ENCODE data around the gene MEGF6.
A peak's percentile ranks its signal among the peaks of the same experiment; 100 is the strongest.

MEGF6 gene

DNA sequence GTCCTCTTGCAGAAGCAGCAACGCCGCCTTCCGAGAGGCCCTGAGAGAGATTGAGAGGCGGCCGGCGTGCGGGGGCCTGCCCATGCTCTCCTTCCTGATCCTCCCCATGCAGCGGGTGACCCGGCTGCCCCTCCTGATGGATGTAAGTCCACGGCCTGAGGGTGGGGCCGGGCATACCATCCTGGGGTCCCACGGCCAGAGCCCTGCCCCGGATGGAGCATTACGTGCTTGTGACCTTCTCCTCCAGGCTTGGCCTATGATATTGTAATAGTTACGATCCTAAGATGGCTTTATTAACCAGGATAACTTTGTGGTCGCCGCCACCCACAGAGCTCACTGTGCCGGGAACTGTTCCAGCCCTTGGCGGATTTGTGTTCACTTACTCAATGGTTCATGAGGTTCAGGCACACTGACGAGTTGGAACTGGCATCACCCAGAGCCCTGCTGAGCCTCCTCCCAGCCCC is 137.9 kb downstream of the MEGF6 start:
- Histone ChIP-seq H3K27me3 (ENCODE audit: control insufficient read depth in 5 of 5, insufficient read depth in 4 of 5, low read length in 5 of 5) (no peaks in the 10 kb centered on the region), H3K27ac (ENCODE audit: low read depth, low read length) (peak overlapping the region; percentile 37), H3K9ac (ENCODE audit: low read length in 5 of 5) (no peak overlapping the region), H3K4me1 (ENCODE audit: control insufficient read depth in 5 of 5, insufficient read depth in 5 of 5, low read length in 5 of 5) (peaks cover 3 to 44% (median 34%) of the 10 kb centered on the region in 5 donors), H3K9me3 (ENCODE audit: control insufficient read depth in 5 of 5, low read length in 5 of 5) (no peaks in the 10 kb centered on the region), H3K36me3 (ENCODE audit: control insufficient read depth in 5 of 5, insufficient read depth in 5 of 5, low read length in 5 of 5) (peaks cover 0 to 4% (median 2%) of the 10 kb centered on the region in 5 donors), H3K4me3 (ENCODE audit: low read depth in 1 of 5, low read length in 5 of 5) (no peak overlapping the region)

DNA sequence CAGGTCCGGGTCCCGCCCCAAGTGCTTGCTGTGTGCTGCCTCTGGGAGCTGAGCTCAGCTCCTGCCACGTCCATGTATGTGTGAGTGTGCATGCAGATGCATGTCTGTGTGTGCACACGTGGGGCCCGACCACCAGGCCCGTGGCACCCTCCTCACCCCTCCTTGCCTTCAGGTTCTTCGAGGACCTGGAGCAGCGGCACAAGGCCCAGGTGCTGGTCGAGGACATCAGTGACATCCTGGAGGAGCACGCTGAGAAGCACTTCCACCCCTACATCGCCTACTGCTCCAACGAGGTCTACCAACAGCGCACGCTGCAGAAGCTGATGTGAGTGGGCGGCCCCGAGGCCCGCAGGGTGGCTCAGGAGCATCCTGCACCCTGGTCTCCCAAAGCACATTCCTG is 138.4 kb downstream of the MEGF6 start:
- no peak overlapping the region for H3K4me3 ChIP-seq (ENCODE audit: low read depth in 1 of 5, low read length in 5 of 5)
- H3K4me1 ChIP-seq (ENCODE audit: control insufficient read depth in 5 of 5, insufficient read depth in 5 of 5, low read length in 5 of 5), result peaks cover 3 to 44% (median 34%) of the 10 kb centered on the region in 5 donors
- no peak overlapping the region for H3K9ac ChIP-seq (ENCODE audit: low read length in 5 of 5)
- H3K27me3 ChIP-seq (ENCODE audit: control insufficient read depth in 5 of 5, insufficient read depth in 4 of 5, low read length in 5 of 5), result no peaks in the 10 kb centered on the region
- peak overlapping the region; percentile 37 for H3K27ac ChIP-seq (ENCODE audit: low read depth, low read length)
- no peaks in the 10 kb centered on the region for H3K9me3 ChIP-seq (ENCODE audit: control insufficient read depth in 5 of 5, low read length in 5 of 5)
- H3K36me3 ChIP-seq (ENCODE audit: control insufficient read depth in 5 of 5, insufficient read depth in 5 of 5, low read length in 5 of 5), result peaks cover 0 to 4% (median 0%) of the 10 kb centered on the region in 5 donors

DNA sequence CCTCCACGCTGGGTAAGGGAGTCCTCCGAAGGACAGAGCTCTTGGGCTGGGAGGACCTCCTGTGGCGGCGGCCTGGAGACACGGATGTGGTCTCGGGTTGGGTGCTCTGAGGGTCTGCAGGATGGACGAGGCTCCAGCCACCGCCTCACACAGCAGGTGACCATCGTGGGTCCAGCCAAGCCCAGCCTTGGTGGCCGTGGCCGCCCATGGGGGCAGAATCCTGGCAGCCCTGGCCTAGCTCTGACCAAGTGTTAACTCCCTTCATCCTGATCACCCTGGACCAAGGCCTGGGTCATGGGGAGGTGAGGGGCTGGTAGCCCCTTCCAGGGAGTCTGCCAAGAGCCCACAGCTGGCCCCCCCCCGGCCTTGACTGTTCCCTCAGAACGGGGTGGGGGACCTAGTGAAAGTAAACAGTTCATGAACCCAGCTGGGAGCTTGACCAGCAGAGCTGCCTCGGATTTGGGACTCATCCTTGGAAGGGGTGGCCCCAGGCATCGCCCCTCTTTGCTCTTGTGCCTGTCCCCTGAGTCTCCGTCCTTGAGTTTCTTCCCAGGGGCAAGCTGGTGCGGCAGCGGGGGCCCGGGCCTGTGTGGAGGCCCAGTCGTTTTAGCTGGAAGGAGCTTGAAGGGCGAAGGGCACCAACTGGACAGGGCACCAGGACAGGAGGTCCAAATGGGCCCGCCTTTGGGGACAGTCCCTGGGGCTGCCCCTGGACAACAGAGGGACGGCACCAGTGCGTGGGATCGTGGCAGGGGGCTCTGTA is 139.0 kb downstream of the MEGF6 start:
- H3K4me3 ChIP-seq (ENCODE audit: low read depth in 1 of 5, low read length in 5 of 5), result no peak overlapping the region
- H3K4me1 ChIP-seq (ENCODE audit: control insufficient read depth in 5 of 5, insufficient read depth in 5 of 5, low read length in 5 of 5), result peaks cover 3 to 47% (median 34%) of the 10 kb centered on the region in 5 donors
- H3K36me3 ChIP-seq (ENCODE audit: control insufficient read depth in 5 of 5, insufficient read depth in 5 of 5, low read length in 5 of 5), result peaks cover 0 to 4% (median 0%) of the 10 kb centered on the region in 5 donors
- H3K27me3 ChIP-seq (ENCODE audit: control insufficient read depth in 5 of 5, insufficient read depth in 4 of 5, low read length in 5 of 5), result no peaks in the 10 kb centered on the region
- peak overlapping the region in 1 of 5 donors; percentile 53 for H3K9ac ChIP-seq (ENCODE audit: low read length in 5 of 5)
- H3K27ac ChIP-seq (ENCODE audit: low read depth, low read length), result peak overlapping the region; percentile 67
- no peaks in the 10 kb centered on the region for H3K9me3 ChIP-seq (ENCODE audit: control insufficient read depth in 5 of 5, low read length in 5 of 5)

DNA sequence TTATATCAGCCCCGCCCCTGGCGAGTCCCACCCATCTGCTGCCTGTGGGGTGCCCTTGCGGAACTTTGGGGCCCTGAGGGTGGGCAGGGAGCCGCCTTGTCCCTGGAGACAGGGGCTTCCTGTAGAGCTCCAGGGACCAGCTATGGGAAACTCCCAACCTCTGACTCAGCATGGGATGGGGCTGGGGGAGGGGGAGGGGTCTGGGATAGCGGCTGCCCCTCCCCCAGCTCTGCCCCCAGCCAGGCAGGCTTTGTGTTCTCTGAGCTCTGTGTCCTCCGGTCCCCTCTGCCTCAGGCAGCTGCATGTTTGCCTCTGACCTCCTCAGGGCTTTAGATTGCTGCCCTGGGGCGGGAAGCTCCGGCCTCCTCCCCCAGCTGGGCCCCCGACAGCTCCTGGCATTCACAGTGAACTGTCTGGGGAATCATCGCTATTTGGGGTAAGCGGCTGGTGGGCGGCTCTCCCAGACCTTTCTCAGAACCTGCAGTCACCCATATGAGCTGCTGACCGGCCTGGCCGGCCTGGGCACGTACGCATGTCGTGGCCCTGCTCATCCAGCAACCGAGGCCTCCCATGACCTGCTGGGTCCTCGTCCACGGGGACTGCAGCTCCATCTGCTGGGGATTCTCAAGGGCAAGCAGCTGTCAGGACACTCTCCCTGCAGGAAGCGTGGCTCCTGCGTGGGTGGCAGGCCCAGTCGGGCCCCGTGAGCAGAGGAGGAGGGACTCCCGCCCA is 139.8 kb downstream of the MEGF6 start:
- Histone ChIP-seq H3K27me3 (ENCODE audit: control insufficient read depth in 5 of 5, insufficient read depth in 4 of 5, low read length in 5 of 5) (no peaks in the 10 kb centered on the region), H3K4me1 (ENCODE audit: control insufficient read depth in 5 of 5, insufficient read depth in 5 of 5, low read length in 5 of 5) (peaks cover 3 to 54% (median 34%) of the 10 kb centered on the region in 5 donors), H3K9me3 (ENCODE audit: control insufficient read depth in 5 of 5, low read length in 5 of 5) (no peaks in the 10 kb centered on the region), H3K27ac (ENCODE audit: low read depth, low read length) (peak overlapping the region; percentile 67), H3K9ac (ENCODE audit: low read length in 5 of 5) (peak overlapping the region in 1 of 5 donors; percentile 53), H3K4me3 (ENCODE audit: low read depth in 1 of 5, low read length in 5 of 5) (no peak overlapping the region), H3K36me3 (ENCODE audit: control insufficient read depth in 5 of 5, insufficient read depth in 5 of 5, low read length in 5 of 5) (peaks cover 0 to 4% (median 0%) of the 10 kb centered on the region in 5 donors)

DNA sequence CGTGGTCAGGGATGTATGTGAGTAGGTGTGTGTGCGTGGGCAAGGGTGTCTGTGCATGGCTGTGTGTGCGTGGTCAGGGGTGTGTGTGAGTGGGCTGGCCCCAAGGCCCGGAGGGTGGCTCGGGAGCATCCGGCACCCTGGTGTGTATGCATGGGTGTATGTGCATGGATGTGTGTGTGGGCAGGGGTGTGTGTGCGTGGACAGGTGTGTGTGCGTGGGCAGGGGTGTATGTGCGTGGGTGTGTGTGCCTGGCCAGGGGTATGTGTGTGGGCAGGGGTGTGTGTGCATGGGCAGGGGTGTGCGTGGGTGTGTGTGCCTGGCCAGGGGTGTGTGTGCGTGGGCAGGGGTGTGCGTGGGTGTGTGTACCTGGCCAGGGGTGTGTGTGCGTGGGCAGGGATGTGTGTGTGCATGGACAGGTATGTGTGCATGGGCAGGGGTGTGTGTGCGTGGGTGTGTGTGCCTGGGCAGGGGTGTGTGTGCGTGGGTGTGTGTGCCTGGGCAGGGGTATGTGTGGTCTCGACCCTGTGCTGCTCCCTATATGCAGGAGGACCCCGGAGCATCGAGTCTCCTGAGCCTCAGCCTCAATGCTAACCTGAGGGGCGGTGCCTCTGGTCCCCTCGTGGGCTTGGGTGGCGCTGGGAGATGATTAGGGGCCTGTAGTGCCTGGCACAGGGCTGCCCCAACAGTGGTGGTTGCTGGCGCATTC is 140.5 kb downstream of the MEGF6 start:
- peaks cover 0 to 4% (median 0%) of the 10 kb centered on the region in 5 donors for H3K36me3 ChIP-seq (ENCODE audit: control insufficient read depth in 5 of 5, insufficient read depth in 5 of 5, low read length in 5 of 5)
- H3K27me3 ChIP-seq (ENCODE audit: control insufficient read depth in 5 of 5, insufficient read depth in 4 of 5, low read length in 5 of 5), result no peaks in the 10 kb centered on the region
- no peak overlapping the region for H3K9ac ChIP-seq (ENCODE audit: low read length in 5 of 5)
- no peaks in the 10 kb centered on the region for H3K9me3 ChIP-seq (ENCODE audit: control insufficient read depth in 5 of 5, low read length in 5 of 5)
- H3K4me1 ChIP-seq (ENCODE audit: control insufficient read depth in 5 of 5, insufficient read depth in 5 of 5, low read length in 5 of 5), result peaks cover 3 to 54% (median 34%) of the 10 kb centered on the region in 5 donors
- H3K27ac ChIP-seq (ENCODE audit: low read depth, low read length), result no peak overlapping the region
- H3K4me3 ChIP-seq (ENCODE audit: low read depth in 1 of 5, low read length in 5 of 5), result no peak overlapping the region

DNA sequence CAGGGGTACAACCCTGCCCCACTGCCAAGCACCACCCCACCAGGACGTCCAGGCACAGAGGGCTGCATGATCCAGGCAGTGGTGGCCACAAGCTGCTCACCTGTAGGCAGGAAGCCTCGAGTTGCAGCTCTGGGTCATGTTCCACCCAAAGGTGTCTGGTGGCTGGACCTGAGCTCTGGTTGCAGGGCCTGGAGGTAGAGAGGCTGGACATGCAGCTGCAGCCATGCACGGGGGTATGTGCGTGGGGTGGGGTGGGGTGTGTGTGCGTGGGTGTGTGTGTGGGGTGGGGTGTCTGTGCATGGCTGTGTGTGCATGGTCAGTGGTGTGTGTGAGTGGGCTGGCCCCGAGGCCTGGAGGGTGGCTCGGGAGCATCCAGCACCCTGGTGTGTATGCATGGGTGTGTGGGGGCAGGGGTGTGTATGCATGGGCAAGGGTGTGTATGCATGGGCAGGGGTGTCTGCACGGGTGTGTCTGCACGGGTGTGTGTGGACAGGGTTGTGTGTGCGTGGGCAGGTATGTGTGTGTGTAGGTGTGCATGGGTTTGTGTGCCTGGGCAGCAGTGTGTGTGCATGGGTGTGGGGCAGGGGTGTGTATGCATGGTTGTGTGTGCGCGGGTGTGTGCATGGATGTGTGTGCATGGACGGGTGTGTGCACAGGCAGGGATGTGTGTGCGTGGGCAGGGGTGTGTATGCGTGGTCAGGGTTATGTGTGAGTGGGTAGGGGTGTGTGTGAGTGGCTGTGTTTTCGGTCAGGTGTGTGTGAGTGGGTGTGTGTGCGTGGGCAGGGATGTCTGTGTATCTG is 141.3 kb downstream of the MEGF6 start:
- peaks cover 0 to 4% (median 0%) of the 10 kb centered on the region in 5 donors for H3K36me3 ChIP-seq (ENCODE audit: control insufficient read depth in 5 of 5, insufficient read depth in 5 of 5, low read length in 5 of 5)
- no peaks in the 10 kb centered on the region for H3K9me3 ChIP-seq (ENCODE audit: control insufficient read depth in 5 of 5, low read length in 5 of 5)
- H3K27ac ChIP-seq (ENCODE audit: low read depth, low read length), result no peak overlapping the region
- no peak overlapping the region for H3K9ac ChIP-seq (ENCODE audit: low read length in 5 of 5)
- H3K4me1 ChIP-seq (ENCODE audit: control insufficient read depth in 5 of 5, insufficient read depth in 5 of 5, low read length in 5 of 5), result peaks cover 3 to 54% (median 34%) of the 10 kb centered on the region in 5 donors
- H3K4me3 ChIP-seq (ENCODE audit: low read depth in 1 of 5, low read length in 5 of 5), result no peak overlapping the region
- H3K27me3 ChIP-seq (ENCODE audit: control insufficient read depth in 5 of 5, insufficient read depth in 4 of 5, low read length in 5 of 5), result no peaks in the 10 kb centered on the region

DNA sequence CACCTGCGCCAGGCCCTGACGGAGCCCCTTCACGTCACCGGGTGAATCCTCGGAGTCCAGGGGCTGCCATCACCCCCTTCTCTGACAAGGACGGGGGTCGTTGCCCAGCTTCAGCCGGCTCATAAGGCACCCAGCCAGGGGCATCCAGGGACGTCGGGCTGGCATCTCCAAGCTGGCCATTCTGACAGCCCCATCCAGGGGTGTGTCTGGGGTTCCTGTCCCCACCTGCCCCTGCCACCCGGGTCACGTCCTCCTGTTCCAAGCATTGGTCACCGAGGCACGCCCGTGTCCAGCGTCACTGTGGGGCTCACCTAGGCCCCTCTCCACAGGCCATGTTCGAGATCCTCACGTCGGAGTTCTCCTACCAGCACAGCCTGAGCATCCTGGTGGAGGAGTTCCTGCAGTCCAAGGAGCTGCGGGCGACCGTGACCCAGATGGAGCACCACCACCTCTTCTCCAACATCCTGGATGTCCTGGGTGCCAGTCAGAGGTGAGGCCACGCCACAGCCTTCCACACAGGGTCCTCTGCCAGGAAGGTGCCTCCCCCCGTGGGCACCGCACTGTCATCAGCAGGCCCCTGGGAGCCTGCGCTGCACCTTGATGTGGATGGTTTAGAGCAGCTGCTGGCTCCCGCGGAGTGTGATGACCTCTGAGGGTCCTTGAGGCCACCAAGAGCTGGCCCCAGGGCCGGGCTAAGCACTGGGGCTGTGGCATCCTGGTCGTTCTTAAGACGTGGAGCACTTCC is 142.0 kb downstream of the MEGF6 start:
- Histone ChIP-seq H3K9me3 (ENCODE audit: control insufficient read depth in 5 of 5, low read length in 5 of 5) (no peaks in the 10 kb centered on the region), H3K9ac (ENCODE audit: low read length in 5 of 5) (no peak overlapping the region), H3K27me3 (ENCODE audit: control insufficient read depth in 5 of 5, insufficient read depth in 4 of 5, low read length in 5 of 5) (no peaks in the 10 kb centered on the region), H3K36me3 (ENCODE audit: control insufficient read depth in 5 of 5, insufficient read depth in 5 of 5, low read length in 5 of 5) (peaks cover 0 to 4% (median 0%) of the 10 kb centered on the region in 5 donors), H3K4me1 (ENCODE audit: control insufficient read depth in 5 of 5, insufficient read depth in 5 of 5, low read length in 5 of 5) (peaks cover 3 to 51% (median 34%) of the 10 kb centered on the region in 5 donors), H3K27ac (ENCODE audit: low read depth, low read length) (no peak overlapping the region), H3K4me3 (ENCODE audit: low read depth in 1 of 5, low read length in 5 of 5) (no peak overlapping the region)

DNA sequence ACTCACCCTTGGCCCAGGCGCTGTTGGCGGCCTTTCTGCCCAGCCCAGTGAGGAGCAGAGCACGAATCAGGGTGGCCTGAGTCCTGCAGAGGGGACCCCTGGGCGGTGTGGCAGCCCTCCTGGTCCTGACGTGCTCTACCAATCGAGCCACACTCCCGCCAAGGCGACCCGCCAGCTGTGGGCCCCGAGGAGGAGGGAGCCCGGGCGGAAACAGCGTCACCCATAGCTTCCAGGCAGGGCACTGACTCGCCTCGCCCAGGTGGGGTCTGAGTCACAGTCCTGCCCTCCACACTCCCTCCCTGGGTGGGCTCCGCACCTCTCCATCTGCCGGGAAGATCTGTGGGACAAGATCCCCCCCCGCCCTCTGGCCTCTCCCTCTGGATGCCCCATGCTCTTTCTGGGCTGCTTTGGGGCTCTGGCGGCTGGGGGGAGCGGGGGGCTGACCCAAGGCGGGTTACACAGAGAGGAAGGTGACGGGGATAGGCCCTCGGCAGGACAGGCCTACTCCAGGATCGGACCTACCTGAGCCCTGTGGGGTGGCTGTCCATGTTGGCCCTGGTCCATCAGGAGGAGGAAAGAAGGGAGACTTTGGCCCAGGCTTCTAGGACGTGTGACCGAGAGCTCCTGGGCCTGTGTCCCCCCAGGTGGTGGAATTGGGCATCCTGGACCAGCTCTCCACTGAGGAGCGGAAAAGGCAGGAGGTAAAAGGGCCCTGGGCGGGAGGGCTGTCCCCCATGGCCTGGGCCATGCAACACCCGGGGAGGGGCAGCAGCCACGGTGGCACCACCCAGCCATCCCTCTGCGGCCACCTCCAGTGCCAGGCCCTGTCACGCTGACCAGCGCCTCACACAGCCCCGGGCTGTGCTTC is 142.8 kb downstream of the MEGF6 start:
- no peak overlapping the region for H3K4me3 ChIP-seq (ENCODE audit: low read depth in 1 of 5, low read length in 5 of 5)
- H3K9ac ChIP-seq (ENCODE audit: low read length in 5 of 5), result no peak overlapping the region
- H3K9me3 ChIP-seq (ENCODE audit: control insufficient read depth in 5 of 5, low read length in 5 of 5), result no peaks in the 10 kb centered on the region
- peaks cover 0 to 43% (median 27%) of the 10 kb centered on the region in 5 donors for H3K4me1 ChIP-seq (ENCODE audit: control insufficient read depth in 5 of 5, insufficient read depth in 5 of 5, low read length in 5 of 5)
- no peaks in the 10 kb centered on the region for H3K27me3 ChIP-seq (ENCODE audit: control insufficient read depth in 5 of 5, insufficient read depth in 4 of 5, low read length in 5 of 5)
- no peak overlapping the region for H3K27ac ChIP-seq (ENCODE audit: low read depth, low read length)
- no peaks in the 10 kb centered on the region for H3K36me3 ChIP-seq (ENCODE audit: control insufficient read depth in 5 of 5, insufficient read depth in 5 of 5, low read length in 5 of 5)
